Stimulated activated naive CD4-positive, alpha-beta T cell treated with Interleukin-2 at 50 U/mL for 16 hours (primary cell): Measurements from ENCODE around the gene TPX2.
A peak's percentile ranks its signal among the peaks of the same experiment; 100 is the strongest.

Source experiments
- DNase-seq: peaks from one replicate; lab custom pipeline; 2025; lab: John Stamatoyannopoulos, UW

Gene TPX2

DNA sequence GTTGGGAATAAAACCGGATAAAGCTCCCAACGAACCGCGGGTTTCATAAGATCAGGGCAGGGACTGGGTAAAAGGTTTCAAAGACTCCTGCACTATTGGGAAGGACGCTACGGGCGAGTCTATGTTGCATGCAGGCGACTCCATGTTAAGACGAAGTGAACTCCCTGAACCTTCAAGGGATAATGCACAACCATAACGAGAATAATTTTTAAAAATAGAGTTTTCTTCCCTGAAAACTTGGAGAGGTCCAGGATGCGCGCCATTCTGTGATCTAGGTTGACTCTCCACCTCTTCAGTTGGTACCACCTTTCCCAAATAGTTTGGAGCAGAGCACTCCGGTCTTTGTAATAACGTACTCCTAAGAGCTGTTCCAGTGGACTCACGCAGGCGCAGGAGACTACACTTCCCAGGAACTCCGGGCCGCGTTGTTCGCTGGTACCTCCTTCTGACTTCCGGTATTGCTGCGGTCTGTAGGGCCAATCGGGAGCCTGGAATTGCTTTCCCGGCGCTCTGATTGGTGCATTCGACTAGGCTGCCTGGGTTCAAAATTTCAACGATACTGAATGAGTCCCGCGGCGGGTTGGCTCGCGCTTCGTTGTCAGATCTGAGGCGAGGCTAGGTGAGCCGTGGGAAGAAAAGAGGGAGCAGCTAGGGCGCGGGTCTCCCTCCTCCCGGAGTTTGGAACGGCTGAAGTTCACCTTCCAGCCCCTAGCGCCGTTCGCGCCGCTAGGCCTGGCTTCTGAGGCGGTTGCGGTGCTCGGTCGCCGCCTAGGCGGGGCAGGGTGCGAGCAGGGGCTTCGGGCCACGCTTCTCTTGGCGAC lies at the start of gene TPX2:
Gene TPX2 (plus strand): TSS at position 562 of the 821 bp plus-strand sequence. CDS start 18,187 bp downstream, outside the sequence.
- DNase-seq = peak; percentile 86

DNA sequence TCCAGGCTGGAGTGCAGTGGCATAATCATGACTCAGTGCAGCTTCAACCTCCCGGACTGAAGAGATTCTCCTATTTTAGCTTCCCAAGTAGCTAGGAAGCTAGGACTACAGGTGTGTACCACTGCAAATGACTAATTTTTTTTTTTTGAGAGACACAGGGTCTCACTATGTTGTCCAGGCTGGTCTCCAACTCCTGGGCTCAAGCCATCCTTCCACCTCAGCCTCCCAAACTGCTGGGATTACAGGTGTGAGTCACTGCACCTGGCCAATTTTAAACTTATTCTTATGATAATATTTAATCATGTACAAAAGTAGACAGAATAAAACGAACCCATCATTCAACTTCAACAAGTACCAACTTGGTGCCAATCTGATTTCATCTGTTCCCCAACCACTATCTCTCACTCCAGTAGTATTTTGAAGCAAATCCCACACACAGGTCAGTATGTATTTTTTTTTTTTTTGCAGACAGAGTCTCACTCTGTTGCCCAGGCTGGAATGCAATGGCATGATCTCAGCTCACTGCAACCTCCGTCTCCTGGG lies 48.9 kb upstream of the TPX2 start:
- DNase-seq = no peak

GRCh38 chr20:31691646-31692275 lies 47.3 kb upstream of the TPX2 start:
- DNase-seq = no peak

- DNase-seq = no peak
These were observed 45.7 kb upstream of the TPX2 start for GRCh38 chr20:31693402-31693801.

DNA sequence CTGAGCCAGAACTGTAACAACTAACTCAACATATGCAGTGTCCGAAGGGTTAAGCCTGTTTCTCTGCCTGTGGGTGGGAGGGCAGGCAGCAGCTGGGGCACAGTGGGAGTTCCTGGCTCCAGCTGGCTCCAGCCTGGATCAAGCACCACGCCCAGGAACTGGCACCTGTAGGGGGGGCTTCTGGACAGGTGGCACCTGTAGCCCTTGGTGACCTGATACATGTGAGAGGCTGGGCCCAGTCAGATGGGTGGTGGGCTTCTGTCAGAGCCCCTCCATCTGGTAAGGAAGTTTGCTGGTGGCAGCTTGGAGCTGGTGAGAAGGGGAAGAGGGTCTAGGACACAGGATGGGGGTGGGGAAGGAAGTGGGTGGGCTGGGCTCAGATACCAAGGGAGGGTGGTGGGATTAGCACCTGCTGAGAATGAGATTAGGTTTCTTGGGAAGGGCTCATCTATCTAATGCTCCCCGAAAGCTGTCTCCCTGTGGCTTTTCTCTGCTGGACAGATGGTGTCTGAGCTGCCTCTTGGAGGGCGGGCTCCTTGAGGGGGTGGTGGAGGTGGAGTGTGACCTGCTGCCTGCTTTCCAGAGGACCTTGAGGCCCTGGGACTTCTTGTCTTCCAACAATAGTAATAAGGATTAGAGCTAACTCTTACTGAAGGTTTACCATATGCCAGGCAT lies 45.0 kb upstream of the TPX2 start:
- DNase-seq = no peak

- DNase-seq = no peak
These were observed 44.1 kb upstream of the TPX2 start for GRCh38 chr20:31694842-31695593.

DNA sequence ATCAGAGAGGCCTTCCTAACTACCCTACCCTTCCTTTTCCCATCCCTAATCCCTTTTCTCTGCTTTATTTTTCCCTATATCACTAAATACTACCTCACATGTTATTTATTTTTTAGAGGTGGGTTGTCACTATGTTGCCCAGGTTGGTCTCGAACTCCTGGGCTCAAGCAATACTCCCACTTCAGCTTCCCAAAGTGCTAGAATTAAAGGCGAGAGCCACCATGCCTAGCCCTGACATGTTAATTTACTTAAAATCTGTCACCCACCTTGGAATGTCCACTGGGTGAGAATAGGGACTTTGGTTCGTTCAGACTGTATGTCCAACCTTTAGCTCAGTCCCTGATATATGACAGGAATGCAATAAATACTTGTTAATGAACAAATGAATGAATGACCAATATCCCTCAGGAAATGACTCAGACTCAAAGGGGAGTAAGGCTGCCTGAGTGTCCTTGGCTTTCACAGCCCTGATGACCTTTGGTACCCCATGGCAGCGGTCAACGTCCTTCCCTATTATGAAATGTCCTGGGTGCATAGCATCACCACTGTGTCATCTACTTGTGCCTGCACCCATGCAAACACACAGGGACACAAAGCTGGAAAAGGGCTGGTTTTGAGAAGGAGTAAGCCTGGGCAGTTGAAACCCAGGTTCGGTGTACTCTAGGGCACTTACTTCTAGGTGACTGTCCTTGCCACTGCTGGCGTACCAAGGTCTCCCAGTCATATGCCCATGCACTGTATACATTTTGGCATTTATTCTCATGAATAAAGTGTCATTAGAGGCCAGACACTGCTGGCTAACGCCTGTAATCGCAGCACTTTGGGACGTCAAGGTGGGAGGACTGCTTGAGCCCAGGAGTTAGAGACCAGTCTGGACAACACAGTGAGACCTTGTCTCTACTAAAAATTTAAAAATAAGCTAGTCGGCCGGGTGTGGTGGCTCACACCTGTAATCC lies 43.0 kb upstream of the TPX2 start:
- no peak for DNase-seq

DNA sequence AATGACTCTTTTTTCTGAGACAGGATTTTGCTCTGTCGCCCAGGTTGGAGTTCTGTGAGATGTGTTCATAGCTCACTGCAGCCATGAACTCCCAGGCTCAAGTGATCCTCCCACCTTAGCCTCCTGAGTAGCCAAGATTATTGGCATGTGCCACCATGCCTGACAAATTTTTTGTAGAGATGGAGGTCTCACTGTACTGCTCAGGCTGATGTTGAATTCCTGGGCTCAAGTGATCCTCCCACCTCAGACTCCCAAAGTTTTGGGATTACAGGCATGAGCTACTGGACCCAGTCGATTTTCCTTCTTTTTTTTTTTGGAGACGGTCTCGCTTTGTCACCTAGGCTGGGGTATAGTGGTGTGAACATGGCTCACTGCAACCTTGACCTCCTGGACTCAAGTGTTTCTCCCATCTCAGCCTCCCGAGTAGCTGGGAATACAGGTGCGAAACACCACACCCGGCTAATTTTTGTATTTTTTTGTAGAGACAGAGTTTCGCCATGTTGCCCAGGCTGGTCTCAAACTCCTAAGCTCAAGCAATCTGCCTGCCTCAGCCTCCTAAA lies 40.8 kb upstream of the TPX2 start:
- no peak for DNase-seq

- DNase-seq = no peak
These were observed 40.0 kb upstream of the TPX2 start for GRCh38 chr20:31698803-31699718.

DNA sequence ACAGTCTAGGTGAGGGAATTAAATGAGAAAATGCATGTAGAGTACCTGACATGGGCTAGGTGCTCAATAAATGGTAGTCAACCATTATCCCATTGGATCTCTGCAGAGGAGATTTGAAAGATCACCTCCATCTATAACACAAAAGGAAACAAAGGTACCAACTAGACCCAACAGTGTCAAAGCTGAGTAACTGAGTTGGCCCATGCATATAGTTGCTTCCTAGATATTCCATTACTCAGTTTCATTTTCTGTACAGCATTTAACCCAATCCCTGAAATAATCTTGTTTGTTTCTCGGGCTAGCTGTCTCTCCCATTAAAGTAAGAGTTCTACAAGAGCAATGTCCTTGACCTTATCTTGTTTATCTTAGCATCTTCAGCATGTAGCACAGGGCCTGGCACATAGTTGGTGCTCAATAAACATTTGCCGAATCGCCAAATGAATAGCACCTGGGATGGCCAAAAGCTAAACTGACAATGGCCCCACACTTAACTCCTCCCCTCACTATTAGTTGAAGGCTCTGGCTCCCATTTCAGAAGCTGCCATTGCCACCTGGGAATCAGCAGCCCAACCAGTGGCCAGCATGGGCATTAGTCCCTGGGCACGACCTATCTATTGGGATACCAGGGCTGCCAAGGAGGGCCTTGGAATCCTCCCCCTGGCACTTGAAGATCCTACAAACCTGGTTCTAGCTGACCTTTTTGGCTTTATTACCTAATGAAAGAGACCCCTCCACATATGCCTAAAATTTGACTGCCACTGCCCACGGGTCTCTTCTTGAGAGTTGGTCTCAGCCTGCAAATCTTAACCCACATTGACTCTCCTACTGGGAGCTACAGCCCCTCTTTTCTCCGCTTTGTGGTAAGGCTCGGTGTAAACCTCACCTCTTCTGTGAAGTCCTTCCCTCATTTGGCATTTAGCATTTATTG lies 39.0 kb upstream of the TPX2 start:
- no peak for DNase-seq

GRCh38 chr20:31700747-31701146 lies 38.3 kb upstream of the TPX2 start:
- no peak for DNase-seq

GRCh38 chr20:31701591-31701990 lies 37.5 kb upstream of the TPX2 start:
- no peak for DNase-seq

DNA sequence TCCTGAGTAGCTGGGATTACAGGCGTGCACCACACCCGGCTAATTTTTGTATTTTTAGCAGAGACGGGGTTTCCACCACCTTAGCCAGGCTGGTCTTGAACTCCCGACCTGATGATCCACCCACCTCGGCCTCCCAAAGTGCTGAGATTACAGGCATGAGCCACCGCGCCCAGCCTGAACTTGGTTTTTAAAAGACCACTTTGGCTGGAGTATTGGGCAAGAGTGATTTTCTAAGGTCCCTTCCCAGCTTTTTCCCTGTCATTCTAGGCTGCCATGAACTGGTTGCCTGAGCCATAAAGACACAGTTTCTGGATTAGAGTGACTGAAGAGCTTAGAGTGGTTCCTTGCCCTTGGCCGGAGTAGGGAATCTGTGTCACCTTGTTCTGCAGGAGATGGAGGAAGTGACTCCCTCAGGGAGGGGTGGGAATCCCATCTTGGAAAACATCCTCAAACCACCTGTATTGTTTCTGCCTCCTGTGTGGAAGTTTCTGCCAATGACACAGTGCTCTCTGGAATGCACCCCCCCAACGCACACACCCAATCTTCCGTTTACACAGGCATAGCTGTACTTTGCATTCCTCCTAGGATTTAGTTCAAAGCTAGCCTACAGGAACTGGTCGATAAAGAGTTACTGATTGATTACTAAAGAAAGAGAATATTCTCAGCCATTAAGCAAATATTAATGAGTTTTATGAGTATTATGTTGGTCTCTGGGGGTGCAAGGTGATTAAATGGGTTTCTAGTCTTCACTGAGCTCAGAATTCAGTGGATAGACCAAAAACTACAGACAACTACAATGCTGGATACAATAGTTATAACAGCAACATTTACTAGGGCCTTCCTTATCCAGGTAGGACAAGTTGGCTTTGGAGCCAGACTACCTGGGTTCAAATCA lies 34.6 kb upstream of the TPX2 start:
- no peak for DNase-seq

DNA sequence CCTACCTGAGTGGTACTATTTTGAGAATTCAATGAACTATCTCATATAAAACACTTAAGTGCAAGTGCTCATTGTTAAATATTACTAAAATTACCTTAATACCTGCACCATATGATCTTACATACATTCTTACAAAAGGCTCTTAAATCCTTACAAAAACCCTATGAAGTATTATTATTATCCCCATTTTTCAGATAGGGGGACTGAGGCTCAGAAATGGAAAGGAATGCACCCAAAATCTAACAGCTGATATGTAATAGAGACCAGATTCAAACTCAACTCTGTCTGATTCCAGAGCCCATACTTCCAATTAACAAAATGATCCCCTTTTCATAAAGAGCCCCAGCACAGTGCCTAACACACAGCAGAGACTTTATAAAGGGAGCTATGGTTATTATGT lies 33.9 kb upstream of the TPX2 start:
- DNase-seq = no peak

- DNase-seq = no peak
These were observed 33.2 kb upstream of the TPX2 start for GRCh38 chr20:31705598-31706597.
